Vagina (tissue), 2 donors: Measurements from ENCODE around the gene ACSF3. TPM values are rescaled to one million over a fixed set of nuclear protein-coding genes. Genes with fewer than 3 reads are reported as not detected.

ENCODE experiments used
- DNase-seq, 2 donors: peaks; one replicate each; pipeline ENCODE4 v3.0.0-alpha.2; 2017; ENCODE audit errors: extremely low spot score in 2 of 2
- H3K27ac ChIP-seq: fragments of 200-600 bp; sonication (generic); one replicate; pipeline ENCODE4 v1.5.1; 2019
- H3K27me3 ChIP-seq: fragments of 200-600 bp; sonication (generic); one replicate; pipeline ENCODE4 v1.5.1; 2019
- H3K36me3 ChIP-seq, 2 donors: fragments of 200-600 bp; sonication (generic); one replicate each; pipeline ENCODE4 v1.5.1; 2017 to 2019
- H3K4me1 ChIP-seq: fragments of 200-600 bp; sonication (generic); one replicate; pipeline ENCODE4 v1.5.1; 2019
- H3K4me3 ChIP-seq, 2 donors: fragments of 200-600 bp; sonication (generic); 1 replicate in 1 of 2; 2 replicates in 1 of 2; pipeline ENCODE4 v1.5.1; 2016 to 2019
- H3K9me3 ChIP-seq: fragments of 200-600 bp; sonication (generic); one replicate; pipeline ENCODE4 v1.5.1; 2019
- CTCF ChIP-seq, 3 experiments: fragments of 450-650 bp in 2 of 3; fragments of 200-600 bp in 1 of 3; sonication (generic) in 1 of 3; IDR thresholded peaks; one replicate each; pipeline ENCODE4 v1.5.1; 2017 to 2019; ENCODE audit warnings: antibody characterized with exemption in 3 of 3, mild to moderate bottlenecking in 2 of 3, moderate library complexity in 2 of 3
- POLR2A ChIP-seq, 2 donors: fragments of 450-650 bp; IDR thresholded peaks; one replicate each; pipeline ENCODE4 v1.6.1; 2017; ENCODE audit warnings: antibody characterized with exemption in 2 of 2, mild to moderate bottlenecking in 2 of 2, moderate library complexity in 2 of 2
- POLR2AphosphoS5 ChIP-seq, 2 donors: sonication (generic); formaldehyde crosslinking; IDR thresholded peaks; one replicate each; pipeline ENCODE4 v1.9.0; 2017; ENCODE audit warnings: antibody characterized with exemption in 2 of 2, mild to moderate bottlenecking in 2 of 2, low read depth in 1 of 2; ENCODE audit not compliant: insufficient read depth in 1 of 2
- intact Hi-C: fragments of 100-400 bp; cut with DNase I; formaldehyde crosslinking; loops from one replicate; pipeline ENCODE4 v1.15.1; 2023
- total RNA-seq: library from RNA; depleted of rRNA; stranded (reverse); fragments of >200 nt; gene quantifications from one replicate; pipeline ENCODE4 v1.2.3, GENCODE V29; 2016

ACSF3 gene
- total RNA-seq, 1 donor from 2014 or later = 23.3 TPM

- H3K36me3 ChIP-seq = no peaks in the 10 kb centered on the region
- intact Hi-C loops = no loop called here
Observed at GRCh38 chr16:89179656-89180315, 86.1 kb downstream of the ACSF3 start.

GRCh38 chr16:89183463-89183862 lies 89.8 kb downstream of the ACSF3 start:
- no peak for TF ChIP-seq CTCF (IDR thresholded peaks at IDR 0.05)
- no peak for TF ChIP-seq POLR2A (IDR thresholded peaks at IDR 0.05)
- no peak for TF ChIP-seq POLR2AphosphoS5 (IDR thresholded peaks at IDR 0.05; ENCODE audit: insufficient read depth in 1 of 2, low read depth in 1 of 2)
- H3K36me3 ChIP-seq = no peaks in the 10 kb centered on the region
- H3K27ac ChIP-seq = no peak overlapping the region
- H3K27me3 ChIP-seq = no peaks in the 10 kb centered on the region
- DNase-seq = no peak
- H3K4me1 ChIP-seq = no peaks in the 10 kb centered on the region
- H3K4me3 ChIP-seq = no peak overlapping the region
- no peaks in the 10 kb centered on the region for H3K9me3 ChIP-seq
- intact Hi-C loops = no loop called here

More at GRCh38 chr16:89179656-89180315, 86.1 kb downstream of the ACSF3 start:
- DNase-seq = no peak
- Histone ChIP-seq H3K4me3 (no peak overlapping the region), H3K4me1 (no peaks in the 10 kb centered on the region), H3K27me3 (no peaks in the 10 kb centered on the region), H3K9me3 (no peaks in the 10 kb centered on the region), H3K27ac (no peak overlapping the region)
- TF ChIP-seq POLR2AphosphoS5 (IDR thresholded peaks at IDR 0.05; ENCODE audit: insufficient read depth in 1 of 2, low read depth in 1 of 2) (no peak), POLR2A (IDR thresholded peaks at IDR 0.05) (no peak), CTCF (IDR thresholded peaks at IDR 0.05) (no peak)

GRCh38 chr16:89183975-89184676 lies 90.5 kb downstream of the ACSF3 start:
- Histone ChIP-seq H3K4me1 (no peaks in the 10 kb centered on the region), H3K27me3 (no peaks in the 10 kb centered on the region), H3K4me3 (no peak overlapping the region), H3K9me3 (no peaks in the 10 kb centered on the region), H3K36me3 (no peaks in the 10 kb centered on the region), H3K27ac (no peak overlapping the region)
- TF ChIP-seq POLR2A (IDR thresholded peaks at IDR 0.05) = no peak
- no peak for TF ChIP-seq CTCF (IDR thresholded peaks at IDR 0.05)
- TF ChIP-seq POLR2AphosphoS5 (IDR thresholded peaks at IDR 0.05; ENCODE audit: insufficient read depth in 1 of 2, low read depth in 1 of 2) = no peak
- intact Hi-C loops = no loop called here
- DNase-seq = no peak

- H3K27me3 ChIP-seq = no peaks in the 10 kb centered on the region
- H3K27ac ChIP-seq = no peak overlapping the region
- intact Hi-C loops = no loop called here
- H3K4me1 ChIP-seq = no peaks in the 10 kb centered on the region
- H3K9me3 ChIP-seq = no peaks in the 10 kb centered on the region
- no peak overlapping the region for H3K4me3 ChIP-seq
- no peaks in the 10 kb centered on the region for H3K36me3 ChIP-seq
- no peak for DNase-seq
- TF ChIP-seq CTCF (IDR thresholded peaks at IDR 0.05) (no peak), POLR2AphosphoS5 (IDR thresholded peaks at IDR 0.05; ENCODE audit: insufficient read depth in 1 of 2, low read depth in 1 of 2) (no peak), POLR2A (IDR thresholded peaks at IDR 0.05) (no peak)
Observed at GRCh38 chr16:89184677-89184932, 91.0 kb downstream of the ACSF3 start.
